HCT116 (cell line): ENCODE data around the gene RNF208. TPM values are rescaled to one million over a fixed set of nuclear protein-coding genes. Genes with fewer than 3 reads are reported as not detected.

ENCODE experiments used
- ATAC-seq: fragments of 200-7000 bp; cut with Tn5 transposase; 2 replicates; pipeline ENCODE4 v1.9.1; 2020; ENCODE audit warnings: mild to moderate bottlenecking, moderate library complexity
- BruUV-seq: library from RNA; stranded (reverse); fragments of 400-500 nt; replicated peaks from 2 replicates; lab custom pipeline; 2021; lab: Mats Ljungman, UMichigan
- CTCF ChIA-PET: fragments of 300-600 bp; sonication (Branson Sonifier 250); formaldehyde crosslinking; loops from one replicate; lab custom pipeline; 2021; ENCODE audit warnings: antibody characterized with exemption; lab: Charles Lee
- POLR2A ChIA-PET: fragments of 300-600, 350-600 bp; sonication (Branson Sonifier 250); formaldehyde crosslinking; loops from one replicate; lab custom pipeline; 2021; ENCODE audit warnings: antibody characterized with exemption; lab: Charles Lee
- RAD21 ChIA-PET, 2 experiments: fragments of 300-600 bp; sonication (Branson Sonifier 250); formaldehyde crosslinking; loops; one replicate each; lab custom pipeline; 2023; ENCODE audit warnings: low total read pairs in 2 of 2; ENCODE audit not compliant: uncharacterized antibody in 2 of 2, unreplicated experiment in 2 of 2, low non-redundant PET in 1 of 2; lab: Charles Lee
- DNase-seq: peaks from one replicate; pipeline ENCODE4 v3.0.0-alpha.2; 2010; ENCODE audit warnings: low read depth, low spot score
- H2AFZ ChIP-seq: fragments of 200-600 bp; shearing (Covaris generic), sonication (generic); 2 replicates; pipeline ENCODE4 v1.6.1; 2017; ENCODE audit warnings: low read depth, mixed run types, mixed read lengths, antibody characterized with exemption, low read length; ENCODE audit not compliant: poor library complexity, severe bottlenecking
- H3K27ac ChIP-seq: 2 replicates; pipeline ENCODE4 v1.5.1; 2012; ENCODE audit warnings: low read depth, low read length
- H3K27me3 ChIP-seq: fragments of 200-600 bp; sonication (generic); 2 replicates; pipeline ENCODE4 v1.6.1; 2016; ENCODE audit warnings: mixed run types, low read length, mixed read lengths; ENCODE audit not compliant: insufficient read depth
- H3K36me3 ChIP-seq, 2 experiments: fragments of 200-500 bp in 1 of 2; fragments of 200-600 bp in 1 of 2; sonication (Bioruptor generic) in 1 of 2; sonication (generic) in 1 of 2; 2 replicates each; pipeline versions ENCODE4 v1.5.1 to v1.6.1; 2014 to 2016; ENCODE audit warnings: low read length in 2 of 2, inconsistent platforms in 1 of 2, mixed read lengths in 1 of 2, mixed run types in 1 of 2; ENCODE audit not compliant: insufficient read depth in 2 of 2, control insufficient read depth in 1 of 2
- H3K4me1 ChIP-seq, 2 experiments: fragments of 200-600 bp in 1 of 2; sonication (generic) in 1 of 2; 2 replicates each; pipeline versions ENCODE4 v1.5.1 to v1.6.1; 2012 to 2017; ENCODE audit warnings: low read length in 2 of 2, inconsistent platforms in 1 of 2, mild to moderate bottlenecking in 1 of 2, mixed read lengths in 1 of 2, mixed run types in 1 of 2, moderate library complexity in 1 of 2; ENCODE audit not compliant: insufficient read depth in 2 of 2, control insufficient read depth in 1 of 2
- H3K4me2 ChIP-seq: fragments of 200-600 bp; sonication (generic); 2 replicates; pipeline ENCODE4 v1.6.1; 2017; ENCODE audit warnings: mixed run types, low read length, mixed read lengths
- H3K4me3 ChIP-seq, 2 experiments: fragments of 200-600 bp in 1 of 2; sonication (generic) in 1 of 2; replicated peaks in 1 of 2; 2 replicates each; pipeline ENCODE4 v1.5.1; 2011 to 2016; ENCODE audit warnings: low read length in 2 of 2, control low read depth in 1 of 2, low read depth in 1 of 2, mild to moderate bottlenecking in 1 of 2, mixed read lengths in 1 of 2, mixed run types in 1 of 2
- H3K79me2 ChIP-seq: fragments of 200-600 bp; sonication (generic); 2 replicates; pipeline ENCODE4 v1.6.1; 2017; ENCODE audit warnings: mild to moderate bottlenecking, mixed run types, low read length, moderate library complexity, mixed read lengths; ENCODE audit not compliant: insufficient read depth
- H3K9ac ChIP-seq: fragments of 200-600 bp; sonication (generic); 2 replicates; pipeline ENCODE4 v1.6.1; 2016; ENCODE audit warnings: low read length, mixed read lengths
- H3K9me2 ChIP-seq: fragments of 200-600 bp; sonication (generic), shearing (Covaris generic); 2 replicates; pipeline ENCODE4 v1.6.1; 2017; ENCODE audit warnings: mixed run types, mild to moderate bottlenecking, moderate library complexity; ENCODE audit not compliant: insufficient read depth
- H3K9me3 ChIP-seq, 2 experiments: fragments of 200-500 bp in 1 of 2; fragments of 200-600 bp in 1 of 2; sonication (Bioruptor generic) in 1 of 2; sonication (generic) in 1 of 2; 2 replicates each; pipeline ENCODE4 v1.6.1; 2014 to 2017; ENCODE audit warnings: low read length in 2 of 2, mixed read lengths in 2 of 2, inconsistent platforms in 1 of 2, low read depth in 1 of 2, mild to moderate bottlenecking in 1 of 2, mixed run types in 1 of 2, moderate library complexity in 1 of 2; ENCODE audit not compliant: control insufficient read depth in 1 of 2, insufficient read depth in 1 of 2
- H4K20me1 ChIP-seq: fragments of 200-600 bp; sonication (generic), shearing (Covaris generic); 2 replicates; pipeline ENCODE4 v1.6.1; 2017; ENCODE audit warnings: mixed run types, mild to moderate bottlenecking, moderate library complexity; ENCODE audit not compliant: insufficient read depth
- CBX3 ChIP-seq: IDR thresholded peaks from 2 replicates; pipeline ENCODE4 v1.6.1; 2012; ENCODE audit warnings: low read depth
- CEBPB ChIP-seq: IDR thresholded peaks from 2 replicates; pipeline ENCODE4 v1.6.1; 2012; ENCODE audit warnings: low read depth
- EGR1 ChIP-seq: IDR thresholded peaks from 2 replicates; pipeline ENCODE4 v1.6.1; 2012; ENCODE audit warnings: low read depth
- ELF1 ChIP-seq: IDR thresholded peaks from 2 replicates; pipeline ENCODE4 v1.6.1; 2012; ENCODE audit warnings: low read depth, borderline replicate concordance
- EZH2phosphoT487 ChIP-seq: fragments of 200-600 bp; IDR thresholded peaks from 2 replicates; pipeline ENCODE4 v1.6.1; 2018; ENCODE audit warnings: antibody characterized with exemption, borderline replicate concordance
- POLR2A ChIP-seq: IDR thresholded peaks from 2 replicates; pipeline ENCODE4 v1.7.0; 2011; ENCODE audit warnings: borderline replicate concordance; ENCODE audit not compliant: insufficient read depth, insufficient read length; ENCODE audit errors: extremely low read depth
- POLR2AphosphoS5 ChIP-seq: IDR thresholded peaks from 2 replicates; pipeline ENCODE4 v1.6.1; 2011; ENCODE audit warnings: mild to moderate bottlenecking, low read depth, low read length, moderate library complexity
- RAD21 ChIP-seq: IDR thresholded peaks from 2 replicates; pipeline ENCODE4 v1.6.1; 2012; ENCODE audit warnings: low read depth, mild to moderate bottlenecking
- SP1 ChIP-seq: IDR thresholded peaks from 2 replicates; pipeline ENCODE4 v1.6.1; 2012; ENCODE audit warnings: low read depth
- SRF ChIP-seq: IDR thresholded peaks from 2 replicates; pipeline ENCODE4 v1.6.1; 2012; ENCODE audit warnings: low read depth
- intact Hi-C: fragments of 100-400 bp; cut with micrococcal nuclease; formaldehyde crosslinking; loops from 2 replicates; pipeline ENCODE4 v1.10.0; 2022
- total RNA-seq: library from RNA; stranded (reverse); gene quantifications from one replicate; pipeline ENCODE4 v1.2.1, GENCODE V29; 2021; ENCODE audit not compliant: unreplicated experiment
- TF ChIP-seq, protein P1 (sequence below): IDR thresholded peaks from 2 replicates; pipeline ENCODE4 v1.6.1; 2012; ENCODE audit warnings: low read depth

Gene RNF208
- total RNA-seq, 1 experiment from 2014 or later, result 26.1 TPM

GRCh38 chr9:137179761-137180160, 42.3 kb downstream of the RNF208 start (continued):
- TF ChIP-seq, protein P1, sequence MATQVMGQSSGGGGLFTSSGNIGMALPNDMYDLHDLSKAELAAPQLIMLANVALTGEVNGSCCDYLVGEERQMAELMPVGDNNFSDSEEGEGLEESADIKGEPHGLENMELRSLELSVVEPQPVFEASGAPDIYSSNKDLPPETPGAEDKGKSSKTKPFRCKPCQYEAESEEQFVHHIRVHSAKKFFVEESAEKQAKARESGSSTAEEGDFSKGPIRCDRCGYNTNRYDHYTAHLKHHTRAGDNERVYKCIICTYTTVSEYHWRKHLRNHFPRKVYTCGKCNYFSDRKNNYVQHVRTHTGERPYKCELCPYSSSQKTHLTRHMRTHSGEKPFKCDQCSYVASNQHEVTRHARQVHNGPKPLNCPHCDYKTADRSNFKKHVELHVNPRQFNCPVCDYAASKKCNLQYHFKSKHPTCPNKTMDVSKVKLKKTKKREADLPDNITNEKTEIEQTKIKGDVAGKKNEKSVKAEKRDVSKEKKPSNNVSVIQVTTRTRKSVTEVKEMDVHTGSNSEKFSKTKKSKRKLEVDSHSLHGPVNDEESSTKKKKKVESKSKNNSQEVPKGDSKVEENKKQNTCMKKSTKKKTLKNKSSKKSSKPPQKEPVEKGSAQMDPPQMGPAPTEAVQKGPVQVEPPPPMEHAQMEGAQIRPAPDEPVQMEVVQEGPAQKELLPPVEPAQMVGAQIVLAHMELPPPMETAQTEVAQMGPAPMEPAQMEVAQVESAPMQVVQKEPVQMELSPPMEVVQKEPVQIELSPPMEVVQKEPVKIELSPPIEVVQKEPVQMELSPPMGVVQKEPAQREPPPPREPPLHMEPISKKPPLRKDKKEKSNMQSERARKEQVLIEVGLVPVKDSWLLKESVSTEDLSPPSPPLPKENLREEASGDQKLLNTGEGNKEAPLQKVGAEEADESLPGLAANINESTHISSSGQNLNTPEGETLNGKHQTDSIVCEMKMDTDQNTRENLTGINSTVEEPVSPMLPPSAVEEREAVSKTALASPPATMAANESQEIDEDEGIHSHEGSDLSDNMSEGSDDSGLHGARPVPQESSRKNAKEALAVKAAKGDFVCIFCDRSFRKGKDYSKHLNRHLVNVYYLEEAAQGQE, result no peak
- TF ChIP-seq EGR1, result no peak
- no peak for TF ChIP-seq POLR2A
- no peak for TF ChIP-seq SRF
- TF ChIP-seq ELF1, result no peak
- TF ChIP-seq CEBPB, result no peak
- no peak for TF ChIP-seq EZH2phosphoT487
- no peak for TF ChIP-seq CBX3
- TF ChIP-seq SP1, result no peak

DNA sequence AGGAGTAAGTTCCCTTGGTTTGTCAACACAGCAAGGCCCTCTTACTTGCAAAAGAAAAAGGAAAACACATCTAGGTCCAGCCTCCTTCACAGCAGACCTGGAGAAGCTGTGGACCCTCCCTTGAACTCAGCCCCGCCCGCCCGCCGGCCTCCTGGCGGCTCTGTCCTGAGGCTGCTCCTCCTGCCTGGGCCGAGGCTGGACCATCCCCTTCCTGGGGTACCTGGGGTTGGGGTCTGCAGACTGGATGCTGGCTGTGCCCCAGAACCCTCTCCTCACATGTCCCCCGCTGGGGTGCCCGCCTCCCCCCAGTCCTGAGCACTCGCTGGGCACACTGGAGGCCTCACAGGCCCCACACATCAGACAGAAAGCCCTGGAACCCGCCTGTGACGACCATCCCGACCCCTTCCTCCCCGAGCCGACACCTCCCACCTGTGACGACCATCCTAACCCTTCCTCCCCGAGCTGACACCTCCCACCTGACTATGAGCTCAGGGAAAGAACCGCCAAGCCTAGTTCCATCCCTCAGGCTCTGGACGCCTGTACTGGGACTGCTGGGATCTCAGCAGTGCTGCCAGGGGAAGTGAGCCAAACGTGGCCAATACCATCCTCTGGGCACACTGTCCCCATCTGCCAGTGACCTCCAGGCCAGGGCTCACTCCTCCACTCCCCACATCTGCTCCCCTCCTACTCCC, 43.0 kb downstream of the RNF208 start:
- POLR2A ChIA-PET, result no interaction called here
- H3K4me3 ChIP-seq, result no peak overlapping the region
- ATAC-seq (no peak), DNase-seq (no peak)
- H3K36me3 ChIP-seq, result peaks cover 0 to 3% of the 10 kb centered on the region in 2 experiments; a peak in 2 of 4 replicates
- no peak overlapping the region for H2AFZ ChIP-seq
- H3K27ac ChIP-seq, result no peak overlapping the region
- H3K79me2 ChIP-seq, result no peaks in the 10 kb centered on the region; the same call in 1 of the 2 replicates
- H3K4me2 ChIP-seq, result no peak overlapping the region
- no peaks in the 10 kb centered on the region for H3K27me3 ChIP-seq
- TF ChIP-seq RAD21, result no peak
- no peak for TF ChIP-seq POLR2AphosphoS5
- H3K9me2 ChIP-seq, result no peaks in the 10 kb centered on the region
- H3K9me3 ChIP-seq, result no peaks in the 10 kb centered on the region
- no peak overlapping the region for H3K9ac ChIP-seq
- no TSS peak for BruUV-seq
- RAD21 ChIA-PET, result no interaction called here
- CTCF ChIA-PET, result interaction anchor here (0.6 kb wide), 1 partner anchor 28 kb away, joined by 5 read pairs; no protein-coding TSS in a partner anchor
- H4K20me1 ChIP-seq, result no peaks in the 10 kb centered on the region
- intact Hi-C loops, result no loop called here
- peaks cover 0 to 15% of the 10 kb centered on the region in 2 experiments; a peak in 2 of 4 replicates for H3K4me1 ChIP-seq
